H1 (cell line): Measurements from ENCODE around the gene GCHFR. TPM values are rescaled to one million over a fixed set of nuclear protein-coding genes. Genes with fewer than 3 reads are reported as not detected.

Experiments used
- CTCF ChIA-PET: fragments of 300-600 bp; sonication (Branson Sonifier 250); formaldehyde crosslinking; loops from one replicate; lab custom pipeline; 2021; ENCODE audit not compliant: partially characterized antibody; lab: Charles Lee
- POLR2A ChIA-PET: fragments of 300-600 bp; sonication (Branson Sonifier 250); formaldehyde crosslinking; loops from one replicate; lab custom pipeline; 2021; ENCODE audit warnings: inconsistent platforms; ENCODE audit not compliant: partially characterized antibody; lab: Charles Lee
- DNase-seq, 2 experiments: peaks; one replicate each; pipeline versions ENCODE4 v3.0.0 to v3.0.0-alpha.2; 2010 to 2022; ENCODE audit warnings: low spot score in 2 of 2, low read depth in 1 of 2, mixed read lengths in 1 of 2
- FAIRE-seq: peaks from 2 replicates; lab custom pipeline; 2011; peaks lifted over from hg19 to GRCh38; lab: Jason Lieb, UNC
- H2AFZ ChIP-seq: 2 replicates; pipeline ENCODE4 v1.8.1; 2012; ENCODE audit warnings: low read length, inconsistent platforms
- H2AK5ac ChIP-seq: 2 replicates; pipeline ENCODE4 v1.6.1; 2013; ENCODE audit warnings: low read depth, low read length
- H2BK120ac ChIP-seq: replicated peaks from 2 replicates; pipeline ENCODE3; 2013; ENCODE audit warnings: low read depth, low read length, inconsistent platforms
- H2BK12ac ChIP-seq: 2 replicates; pipeline ENCODE4 v1.6.1; 2013; ENCODE audit warnings: low read depth, low read length
- H2BK15ac ChIP-seq: 2 replicates; pipeline ENCODE4 v1.6.1; 2013; ENCODE audit warnings: low read length
- H2BK20ac ChIP-seq: 2 replicates; pipeline ENCODE4 v1.6.1; 2013; ENCODE audit warnings: low read length
- H2BK5ac ChIP-seq: 2 replicates; pipeline ENCODE4 v1.6.1; 2013; ENCODE audit warnings: low read depth, low read length
- H3K14ac ChIP-seq: 2 replicates; pipeline ENCODE4 v1.6.1; 2013; ENCODE audit warnings: inconsistent platforms; ENCODE audit not compliant: insufficient read length
- H3K18ac ChIP-seq: 2 replicates; pipeline ENCODE4 v1.6.1; 2013; ENCODE audit warnings: low read length; ENCODE audit errors: extremely low read depth
- H3K23ac ChIP-seq: 2 replicates; pipeline ENCODE4 v1.6.1; 2013; ENCODE audit warnings: inconsistent platforms; ENCODE audit not compliant: insufficient read length
- H3K23me2 ChIP-seq: 2 replicates; pipeline ENCODE4 v1.6.1; 2013; ENCODE audit warnings: low read depth, low read length
- H3K27ac ChIP-seq: 2 replicates; pipeline ENCODE4 v1.6.1; 2011; ENCODE audit warnings: low read depth, low read length, inconsistent platforms
- H3K27me3 ChIP-seq, 4 experiments: replicated peaks in 1 of 4; 1 replicate in 1 of 4; 2 replicates in 3 of 4; pipeline versions ENCODE4 v1.6.1 to v1.8.1; 2011 to 2013; ENCODE audit warnings: low read length in 3 of 4, mild to moderate bottlenecking in 3 of 4, inconsistent platforms in 2 of 4, mixed read lengths in 2 of 4, moderate library complexity in 1 of 4; ENCODE audit not compliant: control insufficient read depth in 3 of 4, insufficient read depth in 3 of 4; ENCODE audit errors: extremely low read depth in 1 of 4
- H3K36me3 ChIP-seq, 4 experiments: 2 replicates each; pipeline versions ENCODE4 v1.6.1 to v1.8.1; 2011 to 2013; ENCODE audit warnings: mild to moderate bottlenecking in 4 of 4, low read length in 3 of 4, moderate library complexity in 2 of 4, control low read depth in 1 of 4, inconsistent platforms in 1 of 4; ENCODE audit not compliant: insufficient read depth in 4 of 4, control insufficient read depth in 2 of 4
- H3K4ac ChIP-seq: replicated peaks from 2 replicates; pipeline ENCODE3; 2013; ENCODE audit warnings: low read length, low read depth, mixed read lengths, inconsistent platforms; ENCODE audit not compliant: insufficient read length
- H3K4me1 ChIP-seq, 4 experiments: replicated peaks in 1 of 4; 1 replicate in 1 of 4; 2 replicates in 3 of 4; pipeline versions ENCODE4 v1.6.1 to v1.8.1; 2011 to 2013; ENCODE audit warnings: low read length in 3 of 4, inconsistent platforms in 2 of 4, mixed read lengths in 1 of 4; ENCODE audit not compliant: insufficient read depth in 4 of 4, control insufficient read depth in 3 of 4
- H3K4me2 ChIP-seq, 2 experiments: 2 replicates each; pipeline versions ENCODE4 v1.6.1 to v1.8.1; 2011 to 2013; ENCODE audit warnings: low read depth in 2 of 2, low read length in 2 of 2, control low read depth in 1 of 2, inconsistent platforms in 1 of 2, mild to moderate bottlenecking in 1 of 2; ENCODE audit not compliant: insufficient read depth in 1 of 2
- H3K4me3 ChIP-seq, 4 experiments: fragments of 200-600, 300-600 bp in 1 of 4; sonication (generic), shearing (Covaris generic), sonication (Bioruptor Twin) in 1 of 4; 2 replicates each; pipeline versions ENCODE4 v1.5.1 to v1.8.1; 2011 to 2016; ENCODE audit warnings: low read length in 4 of 4, low read depth in 3 of 4, control low read depth in 2 of 4, inconsistent platforms in 2 of 4, mild to moderate bottlenecking in 2 of 4, mixed read lengths in 1 of 4, moderate library complexity in 1 of 4; ENCODE audit not compliant: insufficient read depth in 2 of 4; ENCODE audit errors: extremely low read depth in 1 of 4
- H3K56ac ChIP-seq: replicated peaks from 2 replicates; pipeline ENCODE3; 2013; ENCODE audit warnings: low read depth, mild to moderate bottlenecking, mixed read lengths, low read length, inconsistent platforms; ENCODE audit not compliant: insufficient read length
- H3K79me1 ChIP-seq: 2 replicates; pipeline ENCODE4 v1.6.1; 2013; ENCODE audit warnings: low read depth, low read length, control low read depth
- H3K79me2 ChIP-seq, 2 experiments: 2 replicates each; pipeline versions ENCODE4 v1.6.1 to v1.8.1; 2012 to 2013; ENCODE audit warnings: low read length in 2 of 2, mild to moderate bottlenecking in 2 of 2, inconsistent platforms in 1 of 2; ENCODE audit not compliant: insufficient read depth in 2 of 2, control insufficient read depth in 1 of 2
- H3K9ac ChIP-seq, 4 experiments: replicated peaks in 1 of 4; 1 replicate in 1 of 4; 2 replicates in 3 of 4; pipeline versions ENCODE4 v1.6.1 to v1.8.1; 2011 to 2013; ENCODE audit warnings: low read depth in 3 of 4, low read length in 3 of 4, control low read depth in 2 of 4, mild to moderate bottlenecking in 2 of 4, moderate library complexity in 2 of 4, inconsistent platforms in 1 of 4; ENCODE audit errors: extremely low read depth in 1 of 4
- H3K9me3 ChIP-seq, 2 experiments: 2 replicates each; pipeline versions ENCODE4 v1.6.1 to v1.8.1; 2012 to 2013; ENCODE audit warnings: mild to moderate bottlenecking in 2 of 2, moderate library complexity in 2 of 2, control low read depth in 1 of 2, inconsistent platforms in 1 of 2, low read depth in 1 of 2, low read length in 1 of 2, mixed read lengths in 1 of 2; ENCODE audit not compliant: insufficient read depth in 2 of 2
- H4K20me1 ChIP-seq, 2 experiments: replicated peaks in 1 of 2; 2 replicates each; pipeline versions ENCODE3 to v1.8.1; 2011 to 2013; ENCODE audit warnings: inconsistent platforms in 2 of 2, low read length in 2 of 2, mild to moderate bottlenecking in 1 of 2; ENCODE audit not compliant: insufficient read depth in 2 of 2, control insufficient read depth in 1 of 2
- H4K5ac ChIP-seq: 2 replicates; pipeline ENCODE4 v1.6.1; 2013; ENCODE audit warnings: low read length, low read depth, mixed read lengths, inconsistent platforms; ENCODE audit not compliant: insufficient read length
- H4K8ac ChIP-seq: 2 replicates; pipeline ENCODE4 v1.8.0; 2013; ENCODE audit warnings: mild to moderate bottlenecking, moderate library complexity, low read length, inconsistent platforms; ENCODE audit not compliant: insufficient read depth; ENCODE audit errors: extremely low read depth
- H4K91ac ChIP-seq: replicated peaks from 2 replicates; pipeline ENCODE3; 2013; ENCODE audit warnings: low read length, mixed read lengths, inconsistent platforms; ENCODE audit not compliant: insufficient read length
- ASH2L ChIP-seq: fragments of 200-600, 300-600 bp; sonication (generic); IDR thresholded peaks from one replicate; pipeline ENCODE4 v1.7.1; 2017; ENCODE audit warnings: low read length
- CREB1 ChIP-seq: IDR thresholded peaks from 2 replicates; pipeline ENCODE4 v1.6.1; 2012; ENCODE audit warnings: inconsistent platforms
- POU5F1 ChIP-seq: IDR thresholded peaks from 2 replicates; pipeline ENCODE4 v1.6.1; 2011; ENCODE audit warnings: low read depth, mild to moderate bottlenecking, low read length, moderate library complexity
- ZNF274 ChIP-seq: IDR thresholded peaks from 2 replicates; pipeline ENCODE4 v1.7.0; 2012; ENCODE audit warnings: low read length, borderline replicate concordance; ENCODE audit errors: extremely low read depth
- whole genome bisulfite sequencing, 2 experiments: shearing (Covaris generic) in 1 of 2; methylation state at CpG; one replicate each; pipeline versions ENCODE4 v1.1.6 to v1.1.7; 2013 to 2015; ENCODE audit warnings: low lambda C conversion rate in 2 of 2, mixed read lengths in 2 of 2, inconsistent platforms in 1 of 2, low coverage in 1 of 2, missing lambda C conversion rate in 1 of 2; ENCODE audit not compliant: insufficient replicate concordance in 2 of 2, insufficient coverage in 1 of 2, insufficient read length in 1 of 2; ENCODE audit errors: extremely low coverage in 1 of 2, missing lambda C conversion rate in 1 of 2; 5-methylcytosine and 5-hydroxymethylcytosine counted together
- polyA plus RNA-seq, 7 experiments: library from polyadenylated mRNA; depleted of rRNA in 3 of 7; stranded (reverse) in 5 of 7; unstranded in 2 of 7; fragments of >200 nt in 5 of 7; fragments of 200-250 nt in 2 of 7; gene quantifications; 1 replicate in 5 of 7; 2 replicates in 1 of 7; 4 replicates in 1 of 7; pipeline versions ENCODE4 v1.2.1 to v1.2.3, GENCODE V29; 2011 to 2013; ENCODE audit warnings: missing spikeins in 2 of 7, mixed read lengths in 2 of 7
- total RNA-seq: library from RNA; stranded (reverse); fragmentation: NEBNext Ultra II Directional; extraction: Animal tissue kit (Norgen Biotek cat#: 25700); gene quantifications from 2 replicates; pipeline ENCODE4 v1.2.1, GENCODE V29; 2021

The GCHFR gene
- total and polyA plus RNA-seq, 2 of the 8 experiments (the other 6 are each of a cell fraction or from before 2014, with no cell fraction given): 25.9 to 81.5 TPM

DNA sequence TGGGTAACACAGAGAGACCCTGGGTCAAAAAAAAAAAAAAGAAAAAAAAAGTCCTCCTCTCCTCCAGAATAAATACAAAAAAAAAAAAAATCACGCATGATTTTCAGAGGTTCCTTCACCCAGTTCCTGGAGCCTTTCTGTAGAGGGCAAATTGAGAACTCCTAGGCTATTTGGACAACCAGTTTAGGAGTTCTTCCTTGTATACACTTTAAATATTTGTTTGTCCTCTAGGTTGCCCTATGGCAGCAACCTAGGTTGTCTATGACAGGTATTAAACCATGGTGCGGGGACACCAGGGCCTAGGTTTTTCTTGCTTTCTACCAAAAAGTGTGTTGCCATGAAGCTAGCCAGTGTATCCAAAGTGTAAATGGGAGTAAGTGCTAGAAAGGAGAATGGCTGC, 39.2 kb downstream of the GCHFR start:
- no peak overlapping the region for H4K5ac ChIP-seq
- H3K23me2 ChIP-seq: peaks cover 9% of the 10 kb centered on the region; the same call in 1 of the 2 replicates
- no peak overlapping the region for H3K14ac ChIP-seq
- no peak overlapping the region for H3K23ac ChIP-seq
- H3K18ac ChIP-seq: no peak overlapping the region
- no peak overlapping the region for H3K4me3 ChIP-seq
- 95% methylated on average over 1 of the region's 2 CpGs; no CpG with 5 or more reads in 1 of the 2 experiments for WGBS, 2 experiments
- no peak overlapping the region for H3K27ac ChIP-seq
- no peaks in the 10 kb centered on the region for H3K27me3 ChIP-seq
- DNase-seq: no peak
- H2BK15ac ChIP-seq: no peak overlapping the region
- no peak overlapping the region for H2AFZ ChIP-seq
- FAIRE-seq: no peak
- peaks cover 0 to under 1% of the 10 kb centered on the region in 2 experiments; a peak in 2 of 4 replicates for H3K79me2 ChIP-seq
- no peak overlapping the region for H2BK12ac ChIP-seq
- H3K4ac ChIP-seq: no peak overlapping the region
- no peak overlapping the region for H2BK120ac ChIP-seq
- no peaks in the 10 kb centered on the region for H3K36me3 ChIP-seq
- no peak overlapping the region for H4K91ac ChIP-seq
- no peak overlapping the region for H3K56ac ChIP-seq
- H4K20me1 ChIP-seq: no peaks in the 10 kb centered on the region
- H3K79me1 ChIP-seq: no peaks in the 10 kb centered on the region
- H3K9me3 ChIP-seq: no peaks in the 10 kb centered on the region
- H3K4me1 ChIP-seq: peaks cover 5 to 16% (median 9%) of the 10 kb centered on the region in 4 experiments; a peak in 5 of 7 replicates
- no peak overlapping the region for H2BK5ac ChIP-seq
- H4K8ac ChIP-seq: no peak overlapping the region
- no peak overlapping the region for H3K4me2 ChIP-seq
- no peak overlapping the region for H2AK5ac ChIP-seq
- CTCF ChIA-PET: interaction anchor here (0.9 to 3.1 kb wide), 4 partner anchors 12 to 72 kb away, joined by 3 to 14 read pairs (median 5); no protein-coding TSS in a partner anchor
- H2BK20ac ChIP-seq: no peak overlapping the region
- H3K9ac ChIP-seq: no peak overlapping the region
- POLR2A ChIA-PET: interaction anchor here (0.7 to 1.4 kb wide), 3 partner anchors 41 to 1593 kb away, joined by 3 to 5 read pairs (median 3); partner anchors contain the start of gene SPINT1
- TF ChIP-seq ASH2L: no peak
- no peak for TF ChIP-seq ZNF274
- TF ChIP-seq CREB1: no peak
- no peak for TF ChIP-seq POU5F1
